Measurements from ENCODE around the gene C1QB.

Gene C1QB, protein sequence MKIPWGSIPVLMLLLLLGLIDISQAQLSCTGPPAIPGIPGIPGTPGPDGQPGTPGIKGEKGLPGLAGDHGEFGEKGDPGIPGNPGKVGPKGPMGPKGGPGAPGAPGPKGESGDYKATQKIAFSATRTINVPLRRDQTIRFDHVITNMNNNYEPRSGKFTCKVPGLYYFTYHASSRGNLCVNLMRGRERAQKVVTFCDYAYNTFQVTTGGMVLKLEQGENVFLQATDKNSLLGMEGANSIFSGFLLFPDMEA
- total RNA-seq, result 20.1 to 201 (median 74.9) reads per million in 18 experiments

DNA sequence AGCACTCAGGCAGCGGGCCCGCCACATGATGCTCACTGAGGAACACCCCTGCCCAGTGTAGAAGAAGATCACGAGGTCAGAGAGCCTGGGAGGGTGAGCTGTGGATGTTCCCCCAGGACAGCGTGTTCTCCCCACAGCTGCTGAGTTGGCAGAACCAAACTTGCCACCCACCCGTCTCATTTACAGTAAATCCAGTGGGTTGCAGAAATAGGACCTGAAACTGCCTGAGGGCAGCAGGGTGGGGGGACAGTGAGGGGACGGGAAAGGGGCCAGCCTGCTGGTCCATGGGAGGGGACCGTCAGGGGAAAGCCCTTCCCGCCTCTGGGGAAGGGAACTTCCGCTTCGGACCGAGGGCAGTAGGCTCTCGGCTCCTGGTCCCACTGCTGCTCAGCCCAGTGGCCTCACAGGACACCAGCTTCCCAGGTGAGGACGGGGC is at the start of gene C1QB:
Gene C1QB (plus strand): TSS at position 356 of the 436 bp plus-strand sequence. CDS start 6,227 bp downstream, outside the sequence.
- DNase-seq, result peak; percentile 35 to 66

DNA sequence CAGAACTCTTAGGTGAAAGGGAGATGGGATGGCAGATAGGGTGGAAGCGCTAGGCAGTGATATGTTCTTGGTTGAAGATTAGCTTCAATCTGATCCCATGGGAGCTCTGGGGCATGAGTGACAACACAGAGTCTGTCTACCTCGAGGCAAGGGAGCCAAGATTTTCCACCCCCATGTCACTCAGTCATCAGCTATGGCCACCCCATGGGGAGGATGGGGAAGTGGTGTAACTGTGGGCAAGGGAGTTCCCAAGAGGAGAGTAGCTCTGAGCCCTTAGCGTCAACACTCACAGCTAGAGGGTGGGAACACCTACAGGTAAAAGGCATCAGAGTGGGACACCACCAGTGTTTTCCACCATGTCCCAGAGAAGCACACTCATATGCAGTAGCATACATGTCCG is 46.9 kb upstream of the C1QB start:
- peak; percentile 43 to 67 for DNase-seq

DNA sequence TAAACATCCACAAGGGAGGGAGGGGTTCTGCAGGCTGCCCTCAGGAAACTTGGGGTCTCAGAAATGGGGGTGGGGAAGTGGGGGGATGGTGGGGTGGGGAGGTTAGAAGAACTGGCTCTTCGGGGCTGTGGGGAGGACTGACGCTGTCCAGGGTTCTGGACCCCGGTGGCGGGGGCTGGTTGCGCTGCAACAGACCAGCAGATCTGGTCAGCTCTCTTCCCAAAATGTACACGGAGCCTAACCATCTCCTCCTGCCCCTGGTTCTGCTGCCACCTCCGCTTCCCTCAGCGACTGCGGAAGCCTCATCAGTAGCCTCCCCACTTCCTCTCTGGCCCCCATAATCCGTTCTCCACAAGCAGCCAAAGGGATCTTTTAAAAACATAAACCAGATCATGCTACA is 45.9 kb upstream of the C1QB start:
- DNase-seq, result peak; percentile 15 to 65

DNA sequence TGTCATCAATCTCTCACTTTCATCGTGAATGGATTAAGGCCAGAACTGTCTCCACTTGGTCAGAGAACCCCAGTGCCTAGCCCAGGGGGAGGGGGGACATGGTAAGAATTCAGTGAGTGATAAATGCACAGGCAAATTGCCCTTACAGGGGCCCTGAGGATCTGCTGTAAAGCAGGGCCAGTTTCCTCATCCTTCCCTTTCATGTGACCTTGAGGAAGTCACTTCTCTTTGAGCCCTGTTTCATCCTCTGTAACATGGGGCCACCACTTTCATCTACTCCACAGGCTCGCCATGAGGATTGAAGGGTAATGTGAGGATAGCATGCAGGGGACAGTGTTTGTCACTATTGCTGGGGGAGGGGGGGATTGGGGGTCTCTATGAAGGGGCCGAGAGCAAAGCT is 44.7 kb upstream of the C1QB start:
- DNase-seq, result peak; percentile 25 to 51

DNA sequence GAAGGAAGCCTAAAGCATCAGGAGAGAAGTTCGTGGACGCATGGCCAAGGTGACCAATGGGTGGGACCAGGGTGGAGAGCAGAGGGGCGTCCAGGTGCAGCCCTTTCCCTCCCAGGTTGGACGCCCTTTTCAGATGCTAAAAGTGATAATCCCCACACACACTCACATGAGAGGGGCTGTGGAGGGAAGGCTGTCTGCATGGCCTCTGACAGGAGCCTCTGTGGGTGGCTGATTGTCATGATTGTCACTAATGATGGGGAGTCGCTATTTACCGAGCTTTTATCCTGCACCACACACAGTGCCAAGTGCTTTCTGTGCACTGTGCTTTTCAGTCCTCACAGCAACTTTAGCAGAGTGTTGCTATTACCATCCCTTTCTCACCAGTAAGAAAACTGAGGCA is 43.7 kb upstream of the C1QB start:
- no peak for DNase-seq

DNA sequence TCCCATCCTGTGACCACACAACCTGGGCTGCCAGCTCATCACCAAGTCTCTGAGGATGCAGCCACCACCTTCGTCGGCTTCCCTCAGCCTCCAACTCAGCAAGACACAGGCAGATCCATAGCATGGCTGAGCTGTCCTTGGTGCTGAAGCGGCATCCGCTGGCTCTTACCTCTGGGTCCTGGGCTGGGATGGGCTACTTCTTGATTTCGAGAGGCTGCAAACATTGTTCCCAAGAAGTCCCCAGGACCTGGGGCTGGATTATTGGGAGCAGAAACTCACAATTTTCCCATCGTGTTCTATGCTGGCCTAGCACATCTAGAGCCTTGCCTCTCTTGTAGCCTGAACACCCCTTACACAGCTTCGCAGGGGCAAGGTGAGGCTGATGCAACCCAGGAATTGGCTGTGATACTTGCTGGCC is 41.5 kb upstream of the C1QB start:
- DNase-seq, result peak; percentile 25 to 48

DNA sequence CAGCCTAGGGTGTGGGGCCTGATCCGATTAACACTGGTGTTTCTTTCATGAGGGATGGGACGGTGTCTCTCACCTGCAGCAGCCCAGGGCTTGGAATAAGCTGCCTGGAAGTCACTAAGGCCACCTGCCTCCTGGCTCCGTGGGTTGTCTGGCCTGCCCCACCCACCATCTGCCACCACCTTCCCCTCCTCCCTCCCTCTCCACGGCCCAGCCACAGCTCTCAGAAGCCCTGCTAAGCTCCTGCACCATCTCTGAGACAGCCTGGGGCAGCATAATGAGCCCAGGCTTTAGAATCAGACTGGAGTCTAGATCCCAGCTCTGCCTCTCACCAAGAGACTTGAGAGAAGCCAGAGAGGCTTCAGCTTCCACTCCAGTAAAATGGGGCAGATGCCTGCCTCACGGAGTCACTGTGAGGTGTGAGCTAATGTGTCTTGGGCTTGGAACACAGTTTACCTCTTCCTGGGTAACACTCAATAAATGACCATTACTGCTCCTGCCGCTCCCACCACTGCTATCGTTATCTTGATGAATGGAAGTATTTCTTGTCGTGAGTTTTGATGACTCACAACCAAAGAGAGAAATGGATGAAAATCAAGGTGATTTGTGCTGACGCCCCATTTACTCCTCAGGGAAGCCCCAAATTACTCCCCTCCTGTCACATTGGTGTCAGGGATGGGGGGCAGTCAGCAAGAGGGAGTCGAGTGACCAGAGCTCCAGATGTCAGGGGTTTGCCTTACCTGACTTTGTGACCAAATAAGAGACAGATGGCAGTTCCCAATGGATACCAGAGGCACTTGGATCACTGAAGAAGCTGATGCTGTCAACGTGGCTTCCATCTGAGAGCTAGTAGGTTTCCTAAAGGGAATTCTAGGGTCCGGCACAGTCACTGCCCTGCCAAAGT is 40.1 kb upstream of the C1QB start:
- no peak for DNase-seq

DNA sequence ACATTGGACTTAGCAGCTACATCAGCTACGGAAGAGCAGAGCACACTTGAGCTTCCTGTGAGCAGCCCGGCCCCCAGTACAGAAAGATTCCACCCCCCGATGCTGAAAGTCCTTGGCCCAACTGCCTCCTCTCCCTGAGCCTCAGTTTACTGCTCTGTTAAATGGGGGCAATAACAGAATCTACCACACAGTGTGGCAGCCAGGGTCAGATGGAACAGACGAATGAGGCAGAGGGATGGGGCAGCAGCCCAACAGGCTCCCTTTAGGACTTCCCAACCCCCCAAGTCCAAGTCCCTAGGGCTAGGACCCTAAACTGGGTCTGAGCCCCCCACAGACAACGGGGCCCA is 39.5 kb upstream of the C1QB start:
- DNase-seq, result no peak

DNA sequence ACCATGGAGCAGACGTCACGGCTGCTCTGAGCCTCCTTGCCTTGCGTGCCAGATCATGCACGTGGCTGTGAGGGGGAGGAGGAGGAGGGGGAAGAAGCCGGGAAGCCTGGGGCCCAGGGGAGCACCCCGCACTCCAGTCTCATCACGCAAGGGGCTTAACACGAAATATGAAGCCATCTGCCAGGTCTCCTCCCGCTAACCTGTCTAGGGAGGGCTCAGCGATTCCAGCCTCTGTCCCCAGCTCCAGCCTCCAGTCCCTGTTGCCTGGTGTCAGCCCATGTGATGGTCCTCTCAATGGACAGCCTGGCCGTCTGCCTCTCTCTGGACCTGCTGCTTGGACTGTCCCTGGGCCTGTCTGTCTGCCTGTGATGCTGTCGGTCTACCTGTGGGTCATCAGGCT is 39.1 kb upstream of the C1QB start:
- no peak for DNase-seq

DNA sequence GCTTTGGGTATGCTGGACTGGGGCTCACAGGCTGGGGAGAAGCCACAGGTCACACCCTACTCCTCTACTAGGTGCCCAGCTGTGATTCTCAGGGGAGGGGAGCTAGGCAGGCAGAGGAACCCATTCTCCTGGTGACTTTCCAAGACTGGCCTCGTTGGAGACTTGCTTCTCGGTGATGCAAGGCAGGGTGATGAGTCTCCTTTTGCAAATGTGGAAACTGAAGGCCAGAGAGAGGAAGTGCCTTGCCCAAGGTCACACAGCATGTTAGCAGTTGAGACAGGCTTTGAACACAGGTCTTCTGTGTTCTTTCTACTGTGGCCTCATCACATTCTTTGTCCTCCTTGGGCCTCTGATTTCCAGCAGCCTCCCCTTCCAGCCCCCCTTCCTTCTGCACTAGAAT is 37.1 kb upstream of the C1QB start:
- DNase-seq, result peak; percentile 58 to 68

DNA sequence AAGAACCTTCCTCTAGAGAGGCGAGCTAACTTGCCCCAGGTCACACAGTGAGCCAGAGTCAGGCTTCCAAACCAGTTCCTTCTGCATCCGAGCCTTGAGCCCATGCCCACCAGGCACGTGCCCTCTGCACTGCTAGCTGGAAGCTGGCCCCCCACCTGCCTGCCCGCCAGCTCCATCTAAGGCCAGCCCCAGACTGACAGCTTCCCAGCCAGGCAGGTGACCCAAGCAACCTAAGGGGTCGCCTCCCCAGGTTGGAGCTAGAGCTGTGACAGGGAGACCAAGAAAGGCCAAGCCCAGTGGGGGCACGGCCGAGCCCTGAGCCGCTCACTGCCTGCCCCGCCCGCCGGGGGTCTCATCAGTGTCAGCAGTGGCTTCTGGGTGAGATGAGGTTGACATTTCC is 36.5 kb upstream of the C1QB start:
- DNase-seq, result no peak

DNA sequence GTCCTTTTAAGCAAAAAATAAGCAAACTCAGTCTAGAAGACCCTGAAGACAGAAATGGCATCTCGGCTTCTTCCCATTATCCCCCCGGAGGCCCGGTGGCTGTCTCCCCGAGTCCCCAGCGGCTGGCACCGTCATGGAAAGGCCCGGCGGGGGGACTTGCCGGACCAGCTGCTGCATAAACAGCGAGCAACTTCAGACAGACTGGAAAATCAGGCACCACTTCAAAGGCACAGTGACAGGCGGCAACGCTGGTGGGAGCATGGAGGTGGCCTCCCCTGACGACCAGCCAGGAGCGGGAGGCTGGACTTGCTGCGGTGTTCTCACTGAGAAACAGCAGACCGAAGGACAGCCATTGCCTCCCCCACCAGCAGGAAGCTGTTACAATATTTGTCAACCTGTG is 35.0 kb upstream of the C1QB start:
- DNase-seq, result no peak

DNA sequence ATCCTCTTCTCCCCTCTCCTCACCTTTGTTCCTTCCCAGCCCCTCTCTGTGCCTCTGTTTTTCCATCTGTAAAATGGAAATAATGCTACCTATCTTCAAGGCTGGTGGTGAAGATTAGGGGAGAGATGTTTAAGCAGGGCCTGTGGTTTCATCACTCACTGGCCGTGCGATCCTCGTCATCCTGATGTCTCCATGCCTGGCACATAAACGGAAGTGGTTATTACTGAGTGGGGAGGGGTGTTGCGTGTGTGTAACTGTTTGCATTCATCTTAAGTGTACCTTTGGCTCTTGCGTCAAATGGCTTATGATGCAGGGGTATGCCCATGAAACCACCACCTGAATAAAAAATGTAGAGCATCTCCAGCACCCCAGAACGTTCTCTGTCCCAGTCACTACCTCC is 33.8 kb upstream of the C1QB start:
- peak; percentile 18 to 43 for DNase-seq

DNA sequence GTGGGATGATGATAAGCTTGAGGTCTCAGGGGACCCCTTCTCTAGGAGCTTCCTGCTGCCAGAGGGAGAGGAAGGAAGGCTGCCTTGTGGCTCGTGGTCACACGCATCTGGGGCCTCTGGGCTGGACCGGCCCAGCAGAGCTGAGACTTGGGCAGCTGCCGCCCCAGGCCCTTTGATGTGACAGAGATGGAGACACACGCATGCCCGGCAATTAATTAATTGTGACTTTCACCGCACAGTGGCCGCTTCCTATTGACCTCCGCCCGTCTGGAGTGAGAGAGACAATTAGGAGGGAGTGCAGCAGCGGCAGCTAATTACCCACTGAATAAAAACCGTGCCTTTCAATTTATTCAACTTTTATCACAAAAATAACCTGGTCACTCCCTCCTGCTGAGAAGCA is 33.2 kb upstream of the C1QB start:
- DNase-seq, result no peak

DNA sequence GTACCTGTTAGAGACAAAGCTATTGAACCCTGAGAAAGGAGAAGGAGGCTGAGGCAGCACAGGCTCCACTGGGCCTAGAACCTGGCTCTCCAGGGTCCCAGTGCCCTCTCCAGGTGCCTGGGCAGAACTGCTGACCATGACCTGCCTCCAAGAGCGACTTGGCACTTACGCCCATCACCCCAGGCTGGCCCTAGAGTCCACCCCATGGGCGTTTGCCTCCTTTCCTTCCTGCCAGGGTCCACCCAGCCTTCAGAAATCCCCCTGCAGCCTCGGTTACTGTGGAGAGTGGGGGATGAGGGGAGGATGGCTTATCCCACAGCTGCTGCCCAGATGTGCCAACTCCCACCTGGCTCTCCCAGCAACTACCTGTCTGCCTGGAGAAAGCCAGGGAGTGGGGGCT is 31.3 kb upstream of the C1QB start:
- no peak for DNase-seq

DNA sequence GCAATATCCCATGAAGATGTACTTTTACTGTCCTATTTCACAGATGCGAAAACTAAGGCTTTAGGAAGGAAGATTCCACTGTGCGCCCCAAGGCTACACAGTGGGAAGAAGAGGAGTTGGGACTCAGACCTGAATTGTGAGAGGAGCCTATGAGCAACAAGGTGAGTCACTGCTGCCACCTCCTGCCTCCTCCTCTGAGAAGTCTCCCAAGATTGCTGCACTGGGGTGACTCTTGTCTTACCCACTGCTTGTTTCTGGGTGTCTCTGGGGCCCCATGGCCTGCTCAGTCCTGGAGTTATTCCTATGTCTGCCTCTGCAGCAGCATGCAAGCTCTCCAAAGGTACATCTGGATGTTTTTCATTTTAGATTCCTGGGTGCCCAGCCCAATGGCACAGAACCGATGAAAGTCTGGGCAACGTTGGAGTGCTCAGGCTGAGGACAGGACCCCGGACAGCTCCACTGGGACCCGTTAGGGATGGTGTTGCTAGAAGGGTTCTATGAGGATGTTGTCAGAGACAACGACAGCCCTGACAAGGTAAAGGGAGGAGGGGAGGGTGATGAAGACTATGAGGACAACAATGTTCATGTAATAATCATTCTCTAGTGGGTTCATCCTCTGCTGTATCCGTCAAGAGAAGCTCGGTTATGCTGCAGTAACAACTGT is 27.6 kb upstream of the C1QB start:
- DNase-seq, result no peak

DNA sequence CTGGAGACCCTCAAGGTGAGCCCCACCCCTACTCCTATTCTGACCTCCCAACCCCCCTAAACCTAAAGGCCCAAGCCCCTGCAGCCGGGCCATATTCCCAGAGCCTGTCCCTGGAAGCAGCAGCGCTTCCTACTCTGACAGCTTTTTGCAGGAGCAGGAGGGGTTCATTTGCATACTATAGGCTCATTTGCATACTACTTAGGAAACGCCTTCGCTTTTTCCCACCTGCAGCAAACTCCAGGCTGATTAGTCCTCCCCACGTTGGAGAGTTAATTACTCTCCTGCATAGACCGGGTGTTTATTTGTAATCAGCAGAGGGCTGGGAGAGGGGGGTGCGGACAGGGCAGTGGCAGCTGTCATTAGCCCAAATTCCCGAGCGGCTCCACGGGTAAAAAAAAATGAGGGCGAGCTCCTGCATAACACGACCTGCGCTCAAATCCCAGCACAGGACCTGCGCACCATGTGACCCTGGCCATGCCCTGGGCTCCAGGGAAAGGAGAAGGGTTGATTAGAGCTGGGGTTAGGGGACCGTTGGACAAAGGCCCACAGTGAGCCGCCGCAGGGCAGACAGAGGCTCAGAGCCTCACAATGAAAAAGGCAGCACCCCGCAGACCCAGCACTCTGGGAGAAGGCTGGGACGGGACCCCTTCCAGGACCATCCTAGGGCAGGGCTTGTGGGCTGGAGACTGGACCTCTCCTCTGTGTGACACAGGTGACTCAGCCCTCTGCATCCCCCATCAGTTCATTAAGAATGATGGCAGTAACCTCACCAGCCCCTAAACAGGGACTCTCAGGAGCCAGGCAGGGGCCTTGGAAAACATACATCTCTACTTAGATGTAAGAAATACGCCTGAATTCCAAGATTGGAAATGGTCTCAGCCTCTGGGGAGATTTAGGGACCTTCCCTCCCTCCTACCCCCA is 26.5 kb upstream of the C1QB start:
- DNase-seq, result no peak

DNA sequence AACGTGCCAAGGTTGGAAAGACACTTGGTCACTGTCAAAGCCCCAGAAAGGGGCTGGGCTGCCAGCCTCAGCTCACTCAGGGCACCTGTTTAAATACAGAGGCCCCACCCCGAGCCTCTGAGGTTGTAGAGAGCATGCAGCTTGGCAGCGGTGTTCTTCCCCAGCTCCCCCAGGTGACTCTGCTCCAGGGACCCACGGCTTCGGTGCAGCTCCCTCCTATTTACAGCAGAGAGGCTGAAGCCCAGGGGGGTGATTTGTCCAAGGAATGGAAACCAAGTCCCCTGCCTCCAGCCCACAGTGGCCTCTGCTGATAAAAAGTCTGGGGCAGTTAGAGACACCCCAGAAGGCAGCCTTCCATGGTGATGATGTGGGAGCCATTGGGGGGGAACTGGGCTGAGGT is 25.7 kb upstream of the C1QB start:
- no peak for DNase-seq

DNA sequence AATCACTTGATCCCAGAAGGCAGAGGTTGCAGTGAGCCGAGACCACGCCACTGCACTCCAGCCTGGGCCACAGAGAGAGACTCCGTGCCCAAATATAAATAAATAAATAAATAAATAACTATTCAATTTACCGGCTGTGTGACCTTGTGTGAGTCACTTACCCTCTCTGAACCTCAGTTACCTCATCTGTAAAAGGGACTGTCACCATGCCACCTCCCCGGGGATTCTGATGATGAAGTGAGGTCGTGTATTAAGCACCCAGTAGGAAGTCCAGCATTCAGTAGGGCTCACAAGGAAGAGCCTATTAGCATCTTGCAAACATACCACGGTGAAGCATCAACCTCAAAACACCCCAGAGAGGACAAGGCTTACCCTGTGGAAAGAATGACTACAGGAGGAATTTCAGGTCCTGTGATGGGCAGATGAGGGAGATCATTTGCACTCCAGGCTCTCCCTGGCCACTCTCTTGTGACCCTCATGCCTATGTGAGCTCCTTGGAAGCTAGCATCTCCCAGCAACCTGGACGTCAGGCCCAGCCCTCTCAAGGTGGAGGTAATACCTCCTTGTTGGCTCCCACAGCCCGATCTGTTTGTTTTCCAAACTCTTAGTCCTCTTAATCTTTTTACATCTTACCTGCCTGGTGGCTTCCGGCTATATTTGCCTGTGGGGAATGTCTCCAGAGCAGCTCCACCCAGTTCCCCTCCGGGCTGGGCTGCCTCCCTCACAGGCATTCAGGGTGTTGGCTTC is 24.2 kb upstream of the C1QB start:
- no peak for DNase-seq

DNA sequence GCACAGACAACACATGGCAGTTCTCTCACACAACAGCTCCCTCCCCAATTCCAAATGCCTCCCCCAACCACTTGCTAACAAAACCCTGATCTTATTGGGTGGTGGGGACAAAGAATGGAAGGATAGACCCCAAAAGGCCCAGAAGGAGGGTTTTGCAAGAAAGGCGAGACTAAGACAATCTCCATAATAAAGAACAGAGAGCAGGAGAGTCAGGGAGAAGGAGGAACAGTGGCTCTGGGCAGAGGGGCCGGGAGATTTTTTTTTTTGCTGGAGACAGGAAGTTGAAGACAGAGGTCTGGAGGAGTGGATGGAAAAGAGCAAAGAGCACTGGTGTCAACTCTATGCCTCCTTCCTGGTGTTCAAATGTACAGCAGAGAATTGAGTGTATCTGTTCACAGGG is 23.1 kb upstream of the C1QB start:
- DNase-seq, result no peak

DNA sequence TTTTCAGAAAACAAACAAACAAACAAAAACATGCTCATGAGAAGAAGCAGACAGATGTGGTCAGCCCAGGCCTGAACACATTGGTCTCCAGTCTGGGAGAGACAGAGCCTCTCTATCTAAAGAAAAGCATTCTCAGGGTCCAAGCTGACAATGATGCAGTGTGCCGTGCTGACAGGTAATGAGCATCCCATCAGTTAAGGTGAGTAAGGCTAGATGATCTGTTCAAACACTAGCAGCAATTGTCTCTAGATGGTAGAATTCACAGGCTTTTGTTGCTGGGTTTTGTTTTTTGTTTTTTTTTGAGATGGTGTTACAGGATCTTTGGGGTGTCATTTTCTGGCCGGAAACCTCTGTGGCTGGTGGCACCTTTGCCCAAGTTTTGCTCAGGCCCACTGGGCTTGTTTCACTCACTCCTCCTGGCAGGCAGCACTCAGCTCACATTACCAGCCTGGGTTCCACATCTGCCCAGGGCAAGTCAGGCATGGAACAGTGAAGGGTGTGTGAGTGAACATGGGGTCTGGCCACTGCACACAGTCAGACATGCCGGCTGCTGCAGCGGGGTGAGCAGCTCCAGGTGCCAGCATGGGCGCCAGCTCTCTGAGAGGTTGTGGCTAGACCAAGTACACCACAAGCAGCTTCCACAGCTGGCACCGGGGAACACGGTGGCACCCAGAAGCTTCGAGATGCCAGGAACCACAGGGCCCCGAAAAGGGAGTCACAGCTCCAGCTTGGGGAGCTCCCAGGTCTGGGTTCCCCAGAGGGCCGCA is 19.2 kb upstream of the C1QB start:
- DNase-seq, result no peak
